ENCODE data around the gene GSTK1.

DNA sequence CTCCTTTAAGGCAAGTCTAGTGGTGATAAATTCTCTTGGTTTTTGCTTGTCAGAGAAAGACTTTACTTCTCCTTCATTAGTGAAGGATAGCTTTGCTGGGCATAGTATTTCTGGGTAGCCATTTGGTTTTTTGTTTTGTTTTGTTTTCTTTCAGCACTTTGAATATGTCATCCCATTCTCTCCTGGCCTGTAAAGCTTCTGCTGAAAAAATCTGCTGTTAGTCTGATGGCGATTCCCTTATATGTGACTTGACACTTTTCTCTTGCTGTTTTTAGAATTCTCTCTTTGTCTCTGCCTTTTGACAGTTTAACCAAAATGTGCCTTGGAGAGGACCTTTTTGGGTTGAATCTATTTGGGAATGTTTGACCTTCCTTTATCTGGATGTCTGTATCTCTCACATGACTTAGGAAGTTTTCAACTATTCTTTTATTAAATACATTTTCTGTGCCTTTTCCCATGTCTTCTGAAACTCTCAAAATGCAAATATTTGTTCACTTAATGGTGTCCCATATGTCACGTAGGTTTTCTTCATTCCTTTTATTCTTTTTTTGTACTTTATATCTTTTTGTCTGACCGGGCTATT, 26.7 kb upstream of the GSTK1 start:
- TF ChIP-seq, protein P1, sequence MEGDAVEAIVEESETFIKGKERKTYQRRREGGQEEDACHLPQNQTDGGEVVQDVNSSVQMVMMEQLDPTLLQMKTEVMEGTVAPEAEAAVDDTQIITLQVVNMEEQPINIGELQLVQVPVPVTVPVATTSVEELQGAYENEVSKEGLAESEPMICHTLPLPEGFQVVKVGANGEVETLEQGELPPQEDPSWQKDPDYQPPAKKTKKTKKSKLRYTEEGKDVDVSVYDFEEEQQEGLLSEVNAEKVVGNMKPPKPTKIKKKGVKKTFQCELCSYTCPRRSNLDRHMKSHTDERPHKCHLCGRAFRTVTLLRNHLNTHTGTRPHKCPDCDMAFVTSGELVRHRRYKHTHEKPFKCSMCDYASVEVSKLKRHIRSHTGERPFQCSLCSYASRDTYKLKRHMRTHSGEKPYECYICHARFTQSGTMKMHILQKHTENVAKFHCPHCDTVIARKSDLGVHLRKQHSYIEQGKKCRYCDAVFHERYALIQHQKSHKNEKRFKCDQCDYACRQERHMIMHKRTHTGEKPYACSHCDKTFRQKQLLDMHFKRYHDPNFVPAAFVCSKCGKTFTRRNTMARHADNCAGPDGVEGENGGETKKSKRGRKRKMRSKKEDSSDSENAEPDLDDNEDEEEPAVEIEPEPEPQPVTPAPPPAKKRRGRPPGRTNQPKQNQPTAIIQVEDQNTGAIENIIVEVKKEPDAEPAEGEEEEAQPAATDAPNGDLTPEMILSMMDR (IDR thresholded peaks at IDR 0.05; ENCODE audit: control extremely low read depth in 1 of 3, insufficient read depth in 1 of 3, low read depth in 1 of 3, low read length in 3 of 3): no peak
- no peak for TF ChIP-seq EZH2 (IDR thresholded peaks at IDR 0.05; ENCODE audit: low read depth, low read length, severe bottlenecking)
- no peak for TF ChIP-seq CREB1 (IDR thresholded peaks at IDR 0.05)
- TF ChIP-seq KDM1A (IDR thresholded peaks at IDR 0.05; ENCODE audit: borderline replicate concordance, low read length): no peak
- TF ChIP-seq YY1 (IDR thresholded peaks at IDR 0.05; ENCODE audit: low read depth, low read length): no peak
- TF ChIP-seq BRCA1 (IDR thresholded peaks at IDR 0.05; ENCODE audit: low read depth, low read length): no peak
- TF ChIP-seq RFX5 (IDR thresholded peaks at IDR 0.05; ENCODE audit: borderline replicate concordance, low read depth, low read length): no peak
- no peak for TF ChIP-seq CBX8 (IDR thresholded peaks at IDR 0.05; ENCODE audit: borderline replicate concordance, low read depth, low read length)
- no peak for TF ChIP-seq CEBPB (IDR thresholded peaks at IDR 0.05; ENCODE audit: low read depth, low read length)
- no peak for TF ChIP-seq SP1 (IDR thresholded peaks at IDR 0.05; ENCODE audit: low read depth, low read length)
- no peak for TF ChIP-seq BCL11A (IDR thresholded peaks at IDR 0.05; ENCODE audit: low read depth in 2 of 2, low read length in 2 of 2)
- no peak for TF ChIP-seq SRF (IDR thresholded peaks at IDR 0.05; ENCODE audit: low read depth, low read length)
- no peak for TF ChIP-seq JUND (IDR thresholded peaks at IDR 0.05; ENCODE audit: low read length)
